Measurements from ENCODE around the gene NARF.
A peak's percentile ranks its signal among the peaks of the same experiment; 100 is the strongest.
"Not testable (repeated sequence)": the region's sequence is repeated elsewhere in the genome, so short reads cannot be mapped to it uniquely, and the experiment has no call there.

Gene NARF

DNA sequence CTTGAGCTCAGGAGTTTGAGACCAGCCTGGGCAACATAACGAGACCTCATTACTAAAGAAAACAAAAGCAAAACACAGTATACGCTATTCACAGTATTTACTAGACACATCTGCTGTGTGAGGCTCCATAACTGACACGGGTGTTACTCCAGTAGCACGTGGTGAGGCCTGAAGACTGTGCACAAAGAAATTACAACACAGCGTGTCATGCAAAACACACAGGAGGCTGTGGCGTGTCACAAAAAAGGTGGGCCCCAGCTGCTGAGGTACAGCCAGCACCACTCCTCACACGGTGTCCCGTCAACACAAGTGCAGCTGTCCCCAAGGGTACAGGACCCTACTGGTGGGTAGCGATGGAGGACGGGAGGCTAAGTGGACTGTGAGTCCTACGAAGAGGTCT lies 10.7 kb upstream of the NARF start:
- DNase-seq = no peak

DNA sequence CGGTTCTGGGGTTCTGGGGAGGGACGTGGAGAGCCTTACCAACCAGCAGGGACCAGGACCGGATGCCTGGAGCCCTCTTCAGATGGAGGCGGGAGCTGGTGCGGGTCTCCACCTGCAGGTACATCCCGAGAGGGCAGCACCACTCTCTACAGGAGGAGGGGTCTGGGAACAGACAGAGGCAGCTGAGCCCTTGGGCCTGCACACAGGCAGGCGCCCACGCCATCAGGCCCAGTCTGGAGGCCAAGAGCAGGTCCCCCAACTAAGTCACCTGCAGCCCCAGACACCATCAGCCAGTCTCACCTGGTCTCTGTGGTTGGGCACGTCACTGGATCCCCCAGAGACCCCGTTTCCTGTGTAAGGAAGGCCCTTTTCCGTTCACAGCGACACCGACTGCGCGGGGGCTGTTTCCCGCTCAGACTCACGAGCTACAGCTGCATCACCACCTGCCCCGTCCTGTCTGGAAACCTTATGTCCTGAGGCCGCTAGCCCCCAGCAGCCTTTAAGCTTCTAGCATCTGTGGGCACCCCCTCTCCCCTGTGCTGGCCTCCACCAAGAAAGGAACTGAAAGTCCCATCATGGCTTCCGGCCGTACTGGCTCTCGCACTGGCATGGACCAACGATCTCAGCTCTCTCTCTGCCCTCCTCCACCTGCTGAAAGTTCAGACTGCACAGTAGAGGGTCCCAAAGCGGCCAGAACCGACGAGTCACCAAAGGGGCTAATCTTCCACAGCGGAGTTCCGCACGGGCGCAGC lies 9.2 kb upstream of the NARF start:
- no peak for DNase-seq

DNA sequence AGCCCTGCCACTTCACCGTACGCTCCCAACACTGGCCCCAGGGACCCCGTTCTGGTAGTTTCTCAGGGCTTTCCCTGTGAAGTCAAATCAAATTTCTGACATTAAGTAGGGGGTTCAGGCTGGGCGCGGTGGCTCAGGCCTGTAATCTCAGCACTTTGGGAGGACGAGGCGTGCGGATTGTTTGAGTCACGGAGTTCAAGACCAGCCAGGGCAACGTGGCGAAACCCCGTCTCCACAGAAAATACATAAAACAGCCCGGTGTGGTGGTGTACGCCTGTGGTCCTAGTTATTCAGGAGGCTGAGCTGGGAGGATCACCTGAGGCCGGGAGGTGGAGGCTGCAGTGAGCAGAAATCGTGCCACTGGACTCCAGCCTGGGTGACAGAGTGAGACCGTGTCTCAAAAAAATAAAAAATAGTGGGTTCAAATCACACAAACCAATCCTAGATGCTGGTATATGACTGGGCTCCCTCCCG lies 8.6 kb upstream of the NARF start:
- DNase-seq = no peak

DNA sequence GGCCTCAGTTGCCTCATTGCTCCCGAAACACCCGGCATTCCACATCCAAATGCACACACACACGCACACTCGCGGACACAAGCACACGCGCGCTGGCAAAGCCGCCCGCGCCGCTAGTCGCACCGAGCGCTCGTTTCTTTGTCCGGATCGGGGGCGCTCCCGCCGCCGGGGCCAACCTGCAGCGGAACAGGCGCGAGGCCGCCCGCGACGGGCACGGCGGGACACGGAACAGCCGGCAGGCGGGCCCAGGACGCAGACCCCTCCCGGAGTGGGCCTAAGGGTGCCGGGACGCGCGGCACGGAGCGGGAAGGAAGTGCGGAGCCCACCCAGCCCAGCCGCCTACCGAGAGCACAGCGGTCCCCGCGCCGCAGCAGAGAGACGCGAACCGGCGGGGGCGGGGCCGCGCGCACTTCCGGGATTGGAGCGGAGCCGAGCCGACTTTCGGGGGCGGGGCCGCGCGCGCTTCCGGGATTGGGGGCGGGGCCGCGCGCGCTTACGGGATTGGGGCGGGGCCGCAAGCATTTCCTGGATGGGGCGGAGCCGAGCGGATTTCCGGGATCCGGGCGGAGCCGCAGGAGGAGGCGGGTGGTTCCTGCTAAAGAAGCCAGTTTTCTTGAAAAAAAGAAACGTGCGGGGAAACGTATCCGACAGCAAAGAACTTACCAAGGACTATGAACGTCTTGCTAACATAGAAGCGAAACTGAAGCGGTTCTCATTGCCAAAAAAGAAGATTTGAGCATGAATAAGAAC lies 8.0 kb upstream of the NARF start, which contains the start of gene CYBC1:
Gene CYBC1, minus strand, starts transcription at position 396 of the 750 bp plus-strand sequence. CDS start 1,498 bp downstream, outside the sequence.
- peak; percentile 81 for DNase-seq

DNA sequence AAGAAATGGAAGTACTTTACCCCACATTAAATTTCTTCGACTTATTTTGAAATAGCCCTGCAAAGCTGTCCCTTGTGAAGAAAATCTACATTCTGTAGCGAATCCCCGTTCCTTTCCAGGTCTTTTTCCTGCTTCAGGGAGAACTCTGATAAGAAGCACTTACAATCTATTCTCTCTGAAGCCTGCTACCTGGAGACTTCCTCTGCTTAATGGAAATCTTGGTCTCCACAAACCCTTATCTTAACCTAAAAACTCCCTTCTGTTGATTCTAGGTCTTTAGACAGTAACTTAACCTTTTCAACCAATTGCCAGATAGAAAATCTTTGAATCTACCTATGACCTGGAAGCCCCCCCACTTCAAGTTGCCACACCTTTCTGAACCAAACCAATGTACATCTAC lies 6.4 kb upstream of the NARF start:
- DNase-seq = no peak

DNA sequence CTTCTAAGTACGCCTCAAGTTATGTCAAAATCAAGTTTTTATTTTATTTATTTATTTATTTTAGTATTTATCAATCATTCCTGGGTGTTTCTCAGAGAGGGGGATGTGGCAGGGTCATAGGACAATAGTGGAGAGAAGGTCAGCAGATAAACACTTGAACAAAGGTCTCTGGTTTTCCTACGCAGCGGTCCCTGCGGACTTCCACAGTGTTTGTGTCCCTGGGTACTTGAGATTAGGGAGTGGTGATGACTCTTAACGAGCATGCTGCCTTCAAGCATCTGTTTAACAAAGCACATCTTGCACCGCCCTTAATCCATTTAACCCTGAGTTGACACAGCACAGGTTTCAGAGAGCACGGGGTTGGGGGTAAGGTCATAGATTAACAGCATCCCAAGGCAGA lies 5.4 kb upstream of the NARF start:
- not testable (repeated sequence) for DNase-seq

DNA sequence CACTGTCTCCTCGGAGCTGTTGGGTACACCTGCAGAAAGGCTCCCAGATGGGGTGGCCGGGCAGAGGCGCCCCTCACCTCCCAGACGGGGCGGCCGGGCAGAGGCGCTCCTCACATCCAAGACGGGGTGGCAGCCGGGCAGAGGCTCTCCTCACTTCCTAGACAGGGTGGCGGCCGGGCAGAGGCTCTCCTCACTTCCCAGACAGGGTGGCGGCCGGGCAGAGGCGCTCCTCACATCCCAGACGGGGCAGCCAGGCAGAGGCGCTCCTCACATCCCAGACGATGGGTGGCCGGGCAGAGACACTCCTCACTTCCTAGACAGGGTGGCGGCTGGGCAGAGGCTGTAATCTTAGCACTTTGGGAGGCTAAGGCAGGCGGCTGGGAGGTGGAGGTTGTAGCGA lies 4.8 kb upstream of the NARF start:
- DNase-seq = not testable (repeated sequence)

DNA sequence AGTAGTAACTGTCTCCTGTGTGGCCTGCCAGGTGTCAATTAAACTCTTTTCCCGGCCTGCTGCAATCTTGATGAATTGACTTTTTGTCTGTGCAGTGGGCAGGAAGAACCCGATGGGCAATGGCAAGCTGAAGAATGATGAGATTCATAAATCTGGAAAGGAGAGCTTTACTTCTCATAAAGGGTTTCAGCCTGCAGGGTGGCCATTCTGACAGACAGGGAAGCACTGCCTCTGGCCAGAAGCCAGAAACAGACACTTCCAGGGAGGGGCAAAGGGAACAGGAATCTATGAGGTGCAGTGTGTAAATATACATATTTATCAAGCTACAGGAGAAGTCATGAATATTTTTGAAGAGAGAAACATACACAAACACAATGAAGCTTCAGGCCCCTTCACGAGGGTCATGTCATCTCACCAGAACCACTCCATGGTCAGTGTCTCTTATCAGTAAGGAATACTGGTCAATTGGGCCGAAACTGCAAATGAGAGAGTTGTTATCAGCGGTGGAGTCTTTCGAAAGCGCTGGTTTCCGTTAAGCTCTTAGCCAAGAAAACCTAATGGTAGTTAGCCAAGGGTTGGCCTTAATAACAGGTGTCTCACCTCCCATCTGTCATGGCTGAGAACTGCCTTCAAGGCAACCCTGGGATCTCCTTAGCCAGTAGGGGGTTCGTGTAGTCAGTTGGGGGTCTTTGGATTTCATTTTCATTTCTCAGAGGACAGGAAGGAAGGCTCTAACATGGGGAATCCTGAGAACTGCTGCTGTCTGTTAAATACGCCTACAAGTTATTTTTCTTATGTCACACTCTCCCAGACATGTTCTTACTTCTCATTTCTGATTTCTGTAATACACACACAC lies 1.2 kb upstream of the NARF start:
- DNase-seq = no peak

DNA sequence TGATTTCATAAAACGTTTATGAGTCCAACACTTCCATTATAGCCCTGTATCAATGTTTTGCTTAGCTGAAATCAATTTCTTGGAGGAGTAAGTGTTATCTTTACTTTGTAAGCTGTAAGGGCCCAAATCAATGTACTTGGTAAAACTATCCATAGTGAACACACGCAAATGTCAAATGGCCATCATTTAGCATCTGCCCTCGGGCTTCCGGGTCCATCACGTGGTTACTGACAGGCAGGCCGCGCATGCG lies 687 bp upstream of the NARF start:
- no peak for DNase-seq

DNA sequence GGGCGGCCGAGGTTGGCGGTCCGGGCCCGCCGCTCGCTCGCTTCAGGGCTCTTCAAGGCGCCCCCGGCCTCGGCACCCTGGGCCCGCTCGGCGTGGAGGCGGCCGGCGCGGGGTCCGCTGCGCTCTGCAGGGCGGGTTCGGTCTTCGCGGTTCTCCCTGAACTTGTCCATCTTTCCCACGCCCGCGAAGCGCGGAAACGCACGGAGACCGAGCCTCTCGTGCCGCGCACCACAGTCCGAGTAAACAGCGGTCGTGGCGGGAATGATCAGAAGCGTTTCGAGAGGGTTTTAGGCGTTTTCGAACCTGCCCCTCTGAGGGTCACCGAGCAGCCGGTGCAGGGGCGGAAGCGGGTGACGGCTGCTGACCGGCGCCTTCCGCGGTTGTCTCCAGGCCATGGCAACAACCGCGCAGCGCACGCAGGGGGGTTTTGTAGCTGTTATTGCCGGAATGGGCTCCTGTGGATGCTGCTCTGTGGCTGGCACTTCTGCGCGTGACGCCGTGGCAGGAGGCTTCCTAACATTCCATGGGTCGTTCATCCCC lies 414 bp downstream of the NARF start:
- DNase-seq = no peak

DNA sequence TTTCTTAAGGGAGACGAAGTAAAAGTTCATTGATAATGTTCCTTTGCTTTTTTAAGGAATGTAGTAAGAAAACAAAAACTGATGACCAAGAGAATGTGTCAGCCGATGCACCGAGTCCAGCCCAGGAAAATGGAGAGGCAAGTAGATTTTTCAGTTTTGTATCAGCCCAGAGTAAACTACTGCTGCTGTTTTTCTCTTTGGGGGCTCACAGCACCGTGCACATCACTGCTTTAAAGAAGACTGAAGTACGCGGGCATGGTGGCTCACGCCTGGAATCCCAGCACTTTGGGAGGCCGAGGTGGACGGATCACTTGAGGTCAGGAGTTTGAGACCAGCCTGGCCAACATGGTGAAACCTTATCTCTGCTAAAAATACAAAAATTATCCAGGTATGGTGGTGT lies 1.4 kb downstream of the NARF start:
- not testable (repeated sequence) for DNase-seq

DNA sequence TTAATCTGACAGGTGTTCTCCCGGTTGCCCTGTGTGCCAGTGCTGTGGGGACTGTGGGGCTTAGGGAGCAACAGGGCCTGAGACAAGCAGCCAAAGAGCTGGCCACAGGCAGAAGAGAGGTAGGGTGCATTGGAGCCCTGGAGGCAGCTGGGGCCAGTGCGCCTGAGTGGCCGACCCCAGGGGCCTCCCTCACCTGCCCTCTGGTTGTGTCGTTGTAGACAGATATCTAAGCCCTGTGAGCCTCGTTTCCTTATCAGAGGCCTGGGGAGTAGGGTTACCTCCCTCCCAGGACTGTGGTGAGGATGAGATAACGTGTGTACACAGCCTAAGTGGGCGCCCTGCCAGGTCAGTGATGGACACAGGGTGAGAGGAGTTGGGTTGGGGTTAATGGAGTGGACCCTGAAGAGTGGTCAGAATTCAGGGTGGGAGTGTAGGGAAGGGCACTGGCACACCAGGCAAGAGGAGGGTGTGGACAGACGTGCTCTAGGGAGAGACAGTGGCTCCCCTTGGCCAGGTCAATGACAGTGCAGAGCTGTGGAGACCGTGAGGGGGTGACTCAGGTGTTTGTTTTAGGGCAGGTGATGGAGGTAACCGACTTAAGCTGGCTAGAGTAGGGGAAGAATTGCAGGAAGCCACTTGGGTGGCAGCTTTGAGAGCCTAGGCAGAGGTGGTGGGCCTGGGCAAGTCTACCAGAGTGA lies 3.4 kb downstream of the NARF start:
- DNase-seq = no peak

DNA sequence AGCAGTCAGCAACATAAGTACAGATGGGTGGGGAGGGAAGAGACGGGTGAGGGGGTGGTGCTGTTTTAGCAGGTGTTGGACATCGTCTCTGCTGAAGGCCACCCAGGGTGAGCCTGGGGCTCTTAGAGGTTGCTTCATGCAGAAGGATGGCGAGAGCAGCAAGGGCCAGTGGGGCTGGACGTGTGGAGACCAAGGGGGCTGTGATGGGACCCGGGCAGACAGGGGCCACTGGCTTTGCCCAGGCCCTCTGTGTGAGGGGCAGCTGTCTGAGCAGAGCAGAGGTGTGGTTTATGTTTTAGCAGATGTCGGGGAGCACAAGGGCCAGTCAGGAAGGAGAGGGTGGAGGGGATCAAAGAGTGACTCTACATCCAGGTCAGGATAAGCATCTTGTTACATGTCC lies 4.8 kb downstream of the NARF start:
- no peak for DNase-seq

DNA sequence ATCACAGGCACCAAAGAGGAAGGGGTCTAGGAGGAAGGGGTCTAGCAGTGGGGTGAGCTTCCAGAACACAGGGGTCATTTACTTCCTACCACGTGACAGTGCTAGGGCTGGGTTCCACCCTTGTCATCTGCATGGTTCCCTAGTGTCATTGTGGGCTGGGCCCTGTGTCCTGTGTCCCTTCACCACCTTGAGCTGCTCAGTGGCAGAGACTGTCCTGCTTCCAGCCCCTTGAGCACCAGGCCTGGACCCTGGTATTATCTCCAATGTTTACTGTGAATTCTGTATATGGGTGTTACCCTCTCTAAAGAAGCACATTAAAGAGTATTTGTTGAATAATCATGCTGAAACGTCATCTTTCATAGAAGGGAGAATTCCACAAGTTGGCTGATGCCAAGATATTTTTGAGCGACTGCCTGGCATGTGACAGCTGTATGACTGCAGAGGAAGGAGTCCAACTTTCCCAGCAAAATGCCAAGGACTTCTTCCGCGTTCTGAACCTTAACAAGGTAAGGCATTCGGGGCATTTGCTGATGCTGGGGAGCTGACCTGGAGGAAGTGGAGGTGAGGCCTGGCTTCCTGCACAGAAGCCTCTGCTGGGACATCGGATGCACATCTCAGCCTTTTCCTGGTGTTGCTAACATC lies 5.5 kb downstream of the NARF start:
- no peak for DNase-seq

DNA sequence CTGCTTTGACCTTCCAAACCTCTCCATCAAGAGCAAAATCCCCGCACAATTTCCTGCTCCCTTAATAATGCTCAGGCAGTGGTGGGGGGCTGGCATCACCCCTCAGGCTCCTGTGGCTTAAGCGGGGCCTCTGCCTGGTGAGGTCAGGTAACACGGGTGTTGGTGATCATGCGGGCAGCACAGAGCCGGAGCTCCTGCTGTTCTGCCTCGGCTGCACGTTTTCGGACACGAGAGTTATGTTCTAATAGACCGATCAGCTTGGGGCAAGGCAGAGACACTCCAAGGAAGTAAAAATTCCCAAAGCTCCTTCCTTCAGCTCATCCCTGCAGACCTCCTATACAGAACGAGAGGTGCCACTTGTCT lies 6.0 kb downstream of the NARF start:
- DNase-seq = no peak

DNA sequence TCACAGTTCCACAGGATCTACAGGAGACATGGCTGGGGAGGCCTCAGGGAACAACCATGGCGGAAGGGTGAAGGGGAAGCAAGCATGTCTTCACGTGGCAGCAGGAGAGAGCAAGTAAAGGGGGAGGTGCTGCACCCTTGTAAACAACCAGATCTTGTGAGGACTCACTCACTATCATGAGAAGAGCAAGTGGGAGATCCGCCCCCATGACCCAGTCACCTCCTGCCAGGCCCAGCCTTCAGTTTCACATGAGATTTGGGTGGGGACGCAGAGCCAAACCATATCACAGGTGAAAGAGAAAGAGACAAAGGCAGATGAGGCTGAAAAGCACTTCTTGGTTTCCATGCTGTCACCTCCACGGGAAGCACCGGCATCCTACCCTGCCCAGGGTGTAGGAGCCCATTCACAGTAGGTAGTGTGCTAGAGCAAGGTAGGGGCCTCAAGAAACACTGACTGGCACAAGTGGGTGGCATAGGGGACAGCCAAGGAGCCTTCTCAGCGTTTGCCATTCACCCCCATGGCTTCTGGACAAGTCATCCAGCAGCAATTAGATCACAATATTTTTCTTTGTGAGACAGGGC lies 6.6 kb downstream of the NARF start:
- DNase-seq = no peak

DNA sequence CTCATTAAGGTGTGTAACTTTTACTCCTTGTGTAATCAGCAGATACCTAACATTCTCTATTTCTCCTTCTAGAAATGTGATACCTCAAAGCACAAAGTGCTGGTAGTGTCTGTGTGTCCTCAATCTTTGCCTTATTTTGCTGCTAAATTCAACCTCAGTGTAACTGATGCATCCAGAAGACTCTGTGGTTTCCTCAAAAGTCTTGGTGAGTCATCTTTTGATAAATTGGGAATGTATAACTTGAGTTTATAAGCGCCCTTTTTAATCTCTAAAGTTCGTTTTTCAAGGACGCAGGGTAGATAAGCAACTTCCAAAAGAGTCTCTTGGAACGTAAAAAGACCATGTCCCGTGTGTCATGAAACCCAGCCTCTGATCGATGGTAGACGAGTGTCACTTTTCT lies 10.2 kb downstream of the NARF start:
- DNase-seq = no peak

DNA sequence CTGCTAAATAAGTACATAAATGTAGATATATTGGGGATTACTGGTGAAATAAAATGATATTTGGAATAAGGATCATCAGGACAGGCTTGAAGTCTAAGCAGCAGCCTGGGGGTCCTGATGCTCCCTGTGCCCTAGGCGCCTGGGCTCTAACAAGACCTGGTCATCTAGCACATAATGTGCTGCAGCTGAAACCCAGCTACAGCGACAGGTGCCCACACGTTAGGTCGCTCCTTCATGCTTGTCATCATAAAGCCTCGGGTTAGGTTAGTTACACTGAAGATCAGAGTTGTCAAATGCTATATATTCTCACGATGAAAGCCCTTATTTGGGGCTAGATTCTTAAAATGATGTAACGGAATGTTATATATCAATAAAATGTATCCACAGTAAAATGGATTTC lies 11.5 kb downstream of the NARF start:
- DNase-seq = no peak

DNA sequence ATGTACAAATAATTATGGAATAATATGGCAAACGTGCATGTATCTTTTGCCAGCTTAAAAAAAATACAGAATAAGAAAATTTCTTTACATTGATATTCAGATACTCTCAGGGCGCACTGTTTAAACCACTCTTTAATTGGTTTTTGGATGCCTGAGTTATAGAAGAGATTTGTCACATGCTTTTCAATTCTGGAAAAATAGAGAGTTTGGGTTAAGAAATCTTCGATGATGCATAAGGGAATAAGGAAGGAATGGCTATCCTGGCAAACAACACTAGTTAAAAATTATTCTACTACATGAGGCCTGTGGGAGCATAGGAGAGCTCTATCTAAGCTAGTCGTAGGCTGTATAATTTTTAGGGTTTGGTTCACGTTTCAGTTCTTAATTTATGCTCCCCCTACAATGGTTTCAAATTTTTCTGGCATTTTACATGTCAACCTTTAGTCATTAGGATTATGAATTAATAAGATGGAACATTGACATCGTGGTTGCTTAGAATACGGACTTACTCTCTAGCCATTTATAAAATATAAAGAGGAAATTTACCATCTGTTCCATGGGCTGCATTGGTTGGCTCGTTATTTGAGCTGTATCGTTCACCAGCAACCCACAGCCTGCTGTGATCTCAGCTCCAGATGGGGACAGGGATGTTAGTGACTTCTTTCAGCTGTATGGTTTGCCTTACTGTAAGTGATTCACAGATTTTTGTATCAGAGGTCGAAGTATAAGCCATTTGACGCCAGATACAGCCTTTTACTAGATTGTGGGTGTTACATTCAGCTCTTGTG lies 15.9 kb downstream of the NARF start:
- no peak for DNase-seq

DNA sequence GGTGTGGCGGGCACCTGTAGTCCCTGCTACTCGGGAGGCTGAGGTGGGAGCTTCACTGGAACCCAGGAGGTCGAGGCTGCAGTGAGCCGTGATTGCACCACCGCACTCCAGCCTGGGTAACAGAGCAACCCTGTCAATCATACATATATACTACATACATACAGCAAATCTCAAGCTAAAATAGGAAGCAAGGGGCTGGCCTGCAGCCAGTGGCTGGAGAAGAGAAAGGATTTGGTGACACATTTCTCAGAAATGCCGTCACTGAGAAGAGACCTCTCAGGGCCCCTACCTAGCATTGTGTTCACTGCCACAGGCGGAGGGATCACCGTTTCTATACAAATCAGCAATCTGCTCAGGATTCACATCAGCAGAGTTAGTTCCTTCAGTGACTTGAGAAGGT lies 16.9 kb downstream of the NARF start:
- DNase-seq = no peak

DNA sequence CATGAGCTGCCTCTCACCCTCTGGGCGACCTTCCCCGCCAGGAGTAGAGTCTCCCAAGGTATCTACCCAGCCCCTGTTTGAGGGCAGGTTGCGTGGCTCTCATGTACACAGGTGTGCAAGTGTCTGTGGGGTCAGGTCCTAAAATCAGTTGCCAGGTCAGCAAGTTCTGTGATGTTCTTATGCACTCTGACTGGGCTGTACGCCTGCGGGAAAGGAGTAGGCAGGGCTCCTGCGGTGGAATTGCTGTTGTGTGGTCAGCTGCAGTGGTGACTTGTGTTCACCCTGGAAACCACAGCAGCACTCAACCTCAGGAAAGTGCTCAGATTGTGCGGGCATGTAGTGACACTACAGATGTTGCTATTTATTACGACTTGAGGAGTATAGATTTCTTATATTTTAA lies 19.4 kb downstream of the NARF start:
- no peak for DNase-seq

All from NCI-H1105 treated with DMSO at 0.1 percent for 48 hours (cell line).